Kidney (tissue), 14 donors: ENCODE data around the gene FAM117B. TPM values are rescaled to one million over a fixed set of nuclear protein-coding genes. Genes with fewer than 3 reads are reported as not detected.
A peak's percentile ranks its signal among the peaks of the same experiment; 100 is the strongest.

Source experiments
- DNase-seq, 5 donors: peaks; one replicate each; pipeline ENCODE4 v3.0.0-alpha.2; 2013 to 2020
- FAIRE-seq: peaks from 2 replicates; lab custom pipeline; 2012; peaks lifted over from hg19 to GRCh38; lab: Jason Lieb, UNC
- H3K27ac ChIP-seq, 2 donors: one replicate each; pipeline ENCODE4 v1.7.0; 2013; ENCODE audit warnings: low read depth in 2 of 2, low read length in 2 of 2, inconsistent platforms in 1 of 2
- H3K27me3 ChIP-seq: one replicate; pipeline ENCODE4 v1.7.1; 2013; ENCODE audit warnings: low read length, inconsistent platforms; ENCODE audit not compliant: control insufficient read depth, insufficient read depth
- H3K36me3 ChIP-seq, 3 donors: one replicate each; pipeline versions ENCODE4 v1.7.0 to v1.7.1; 2013; ENCODE audit warnings: low read length in 3 of 3, control low read depth in 1 of 3, inconsistent platforms in 1 of 3; ENCODE audit not compliant: insufficient read depth in 3 of 3, control insufficient read depth in 2 of 3
- H3K4me1 ChIP-seq, 3 donors: one replicate each; pipeline versions ENCODE4 v1.7.0 to v1.7.1; 2013; ENCODE audit warnings: low read length in 3 of 3, inconsistent platforms in 1 of 3, low read depth in 1 of 3; ENCODE audit not compliant: control insufficient read depth in 2 of 3, insufficient read depth in 2 of 3
- H3K4me3 ChIP-seq, 3 donors: one replicate each; pipeline versions ENCODE4 v1.7.0 to v1.8.1; 2013; ENCODE audit warnings: low read length in 3 of 3, control low read depth in 1 of 3, inconsistent platforms in 1 of 3
- H3K9ac ChIP-seq, 3 donors: one replicate each; pipeline versions ENCODE4 v1.7.0 to v1.7.1; 2013; ENCODE audit warnings: low read length in 3 of 3, control low read depth in 1 of 3, inconsistent platforms in 1 of 3
- H3K9me3 ChIP-seq, 3 donors: one replicate each; pipeline versions ENCODE4 v1.7.0 to v1.7.1; 2013; ENCODE audit warnings: low read length in 3 of 3, control low read depth in 1 of 3, inconsistent platforms in 1 of 3; ENCODE audit not compliant: control insufficient read depth in 2 of 3, insufficient read depth in 1 of 3
- intact Hi-C: fragments of 100-400 bp; cut with DNase I; formaldehyde crosslinking; loops from one replicate; pipeline ENCODE4 v1.11.1; 2022
- polyA plus RNA-seq: library from polyadenylated mRNA; stranded (reverse); fragments of 350-450 nt; fragmentation: Illumina TruSeq; extraction: RNeasy Lipid Tissue Mini Kit (QIAGEN cat#74804); gene quantifications from one replicate; pipeline ENCODE4 v1.2.3, GENCODE V29; 2014; ENCODE audit warnings: low read depth, low replicate concordance; ENCODE audit not compliant: insufficient read depth
- total RNA-seq: library from RNA; stranded (reverse); fragmentation: NEBNext Ultra II Directional; extraction: Animal tissue kit (Norgen Biotek cat#: 25700); gene quantifications from one replicate; pipeline ENCODE4 v1.2.1, GENCODE V29; 2021
- TF ChIP-seq, protein P1 (sequence below): IDR thresholded peaks from 3 replicates; pipeline ENCODE4 v1.5.1; 2012; ENCODE audit warnings: mild to moderate bottlenecking, moderate library complexity, borderline replicate concordance; ENCODE audit not compliant: insufficient read depth; ENCODE audit errors: extremely low read depth
- donor health status: control.
- donor health status: control.
- donor health status: control.
- donor health status: control.
- donor health status: control.
- donor health status: DM: yes; HTN: yes; CAD: no.
- donor health status: Normal renal cell carcinoma (clear cell type).

Gene FAM117B
- total and polyA plus RNA-seq, 2 donors from 2014 or later, result 4.1 to 14.8 TPM

DNA sequence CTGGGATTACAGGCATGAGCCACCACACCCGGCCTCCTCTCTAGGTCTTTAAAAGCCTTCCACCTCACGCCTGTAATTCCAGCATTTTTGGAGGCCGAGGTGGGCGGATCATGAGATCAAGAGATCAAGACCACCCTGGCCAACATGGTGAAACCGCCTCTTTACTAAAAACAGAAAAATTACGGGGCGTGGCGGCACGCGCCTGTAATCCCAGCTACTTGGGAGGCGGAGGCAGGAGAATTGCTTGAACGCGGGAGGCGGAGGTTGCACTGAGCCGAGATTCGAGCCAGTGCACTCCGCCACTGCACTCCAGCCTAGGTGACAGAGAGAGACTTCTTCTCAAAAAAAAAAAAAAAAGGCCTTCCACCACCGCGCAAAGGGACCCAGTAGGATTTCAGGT lies 1.3 kb upstream of the FAM117B start:
- TF ChIP-seq, protein P1, sequence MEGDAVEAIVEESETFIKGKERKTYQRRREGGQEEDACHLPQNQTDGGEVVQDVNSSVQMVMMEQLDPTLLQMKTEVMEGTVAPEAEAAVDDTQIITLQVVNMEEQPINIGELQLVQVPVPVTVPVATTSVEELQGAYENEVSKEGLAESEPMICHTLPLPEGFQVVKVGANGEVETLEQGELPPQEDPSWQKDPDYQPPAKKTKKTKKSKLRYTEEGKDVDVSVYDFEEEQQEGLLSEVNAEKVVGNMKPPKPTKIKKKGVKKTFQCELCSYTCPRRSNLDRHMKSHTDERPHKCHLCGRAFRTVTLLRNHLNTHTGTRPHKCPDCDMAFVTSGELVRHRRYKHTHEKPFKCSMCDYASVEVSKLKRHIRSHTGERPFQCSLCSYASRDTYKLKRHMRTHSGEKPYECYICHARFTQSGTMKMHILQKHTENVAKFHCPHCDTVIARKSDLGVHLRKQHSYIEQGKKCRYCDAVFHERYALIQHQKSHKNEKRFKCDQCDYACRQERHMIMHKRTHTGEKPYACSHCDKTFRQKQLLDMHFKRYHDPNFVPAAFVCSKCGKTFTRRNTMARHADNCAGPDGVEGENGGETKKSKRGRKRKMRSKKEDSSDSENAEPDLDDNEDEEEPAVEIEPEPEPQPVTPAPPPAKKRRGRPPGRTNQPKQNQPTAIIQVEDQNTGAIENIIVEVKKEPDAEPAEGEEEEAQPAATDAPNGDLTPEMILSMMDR, result no peak
- intact Hi-C loops, result no loop called here
- no peak for FAIRE-seq
- Histone ChIP-seq H3K4me3 (no peak overlapping the region), H3K27ac (no peak overlapping the region), H3K27me3 (no peaks in the 10 kb centered on the region), H3K9ac (no peak overlapping the region), H3K9me3 (no peaks in the 10 kb centered on the region), H3K4me1 (peaks cover 0 to 3% (median 0%) of the 10 kb centered on the region in 3 donors), H3K36me3 (no peaks in the 10 kb centered on the region)
- DNase-seq, result peak in 1 of 5 donors; percentile 42

DNA sequence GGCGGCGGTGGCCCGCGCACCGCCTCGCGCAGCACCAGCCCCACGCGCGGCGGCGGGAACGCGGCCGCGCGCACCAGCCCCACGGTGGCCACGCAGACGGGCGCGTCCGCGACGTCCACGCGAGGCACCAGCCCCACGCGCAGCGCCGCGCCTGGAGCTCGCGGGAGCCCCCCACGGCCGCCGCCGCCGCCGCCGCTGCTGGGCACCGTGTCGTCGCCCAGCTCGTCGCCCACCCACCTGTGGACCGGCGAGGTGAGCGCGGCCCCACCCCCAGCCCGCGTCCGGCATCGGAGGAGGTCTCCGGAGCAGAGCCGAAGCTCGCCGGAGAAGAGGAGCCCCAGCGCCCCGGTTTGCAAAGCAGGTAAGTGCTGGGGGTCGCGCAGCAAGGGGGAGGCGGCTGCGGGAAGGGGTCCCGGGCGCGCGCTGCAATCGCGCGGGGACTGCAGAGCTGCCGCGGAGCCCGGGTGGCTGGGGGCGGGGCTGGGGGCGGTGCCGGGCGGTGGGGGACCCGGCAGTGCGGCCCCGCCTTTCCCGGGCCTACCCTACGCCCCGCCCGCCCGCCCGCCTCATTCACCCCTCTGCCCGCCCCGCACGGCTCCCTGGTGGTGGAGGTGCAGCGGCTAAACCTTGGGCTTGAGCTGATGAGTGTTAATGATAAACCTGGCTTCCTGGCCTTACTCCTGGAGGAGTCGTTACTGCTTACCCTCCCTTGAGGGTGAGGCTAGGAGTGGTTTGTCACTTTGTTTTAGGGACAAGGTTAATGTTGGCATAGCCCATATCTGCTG lies 851 bp downstream of the FAM117B start:
- H3K36me3 ChIP-seq, result no peaks in the 10 kb centered on the region
- TF ChIP-seq, protein P1, result no peak
- H3K4me3 ChIP-seq, result peak overlapping the region; percentile 79 to 86 (median 82)
- intact Hi-C loops, result no loop called here
- H3K4me1 ChIP-seq, result peaks cover 0 to 5% (median 3%) of the 10 kb centered on the region in 3 donors
- H3K9ac ChIP-seq, result peak overlapping the region; percentile 72 to 79 (median 77)
- FAIRE-seq (no peak), DNase-seq (peak; percentile 92 to 95 (median 94))
- H3K9me3 ChIP-seq, result no peaks in the 10 kb centered on the region
- no peaks in the 10 kb centered on the region for H3K27me3 ChIP-seq
- H3K27ac ChIP-seq, result peak overlapping the region; percentile 90 to 92

DNA sequence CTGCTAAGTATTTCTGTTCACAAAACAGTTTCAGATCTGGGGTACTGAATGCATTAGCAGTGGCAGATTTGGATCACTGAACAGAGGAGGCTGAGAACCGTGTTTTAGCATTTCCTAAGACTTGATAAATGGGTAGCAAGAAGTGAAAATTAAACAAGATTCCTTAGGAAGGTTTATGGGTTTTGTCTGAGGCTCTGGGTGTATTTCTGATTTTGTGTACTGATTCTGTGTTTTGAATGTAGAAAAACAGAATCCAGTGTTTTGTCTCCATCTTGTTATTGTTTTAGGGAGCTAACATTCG lies 1.4 kb downstream of the FAM117B start:
- intact Hi-C loops, result no loop called here
- peak overlapping the region; percentile 79 to 86 (median 82) for H3K4me3 ChIP-seq
- peak overlapping the region; percentile 72 to 90 for H3K27ac ChIP-seq

More for the DNA sequence above, 1.4 kb downstream of the FAM117B start:
- FAIRE-seq, result no peak
- Histone ChIP-seq H3K9me3 (no peaks in the 10 kb centered on the region), H3K4me1 (peaks cover 0 to 5% (median 3%) of the 10 kb centered on the region in 3 donors), H3K9ac (peak overlapping the region; percentile 72 to 79 (median 77)), H3K27me3 (no peaks in the 10 kb centered on the region), H3K36me3 (no peaks in the 10 kb centered on the region)
- no peak for DNase-seq
- TF ChIP-seq, protein P1, result no peak
